Activated naive CD8-positive, alpha-beta T cell treated with anti-CD3 and anti-CD28 coated beads for 36 hours (primary cell): ENCODE data around the gene SYNPR. TPM values are rescaled to one million over a fixed set of nuclear protein-coding genes. Genes with fewer than 3 reads are reported as not detected.

Experiments used
- DNase-seq: peaks from one replicate; pipeline ENCODE4 v3.0.0; 2021
- H3K27ac Mint-ChIP-seq: one replicate; pipeline ENCODE4 v1.8.0; 2022; ENCODE audit warnings: mild to moderate bottlenecking, moderate library complexity, mixed read lengths
- H3K27me3 Mint-ChIP-seq: one replicate; pipeline ENCODE4 v1.8.0; 2022; ENCODE audit warnings: mild to moderate bottlenecking, mixed read lengths
- H3K36me3 Mint-ChIP-seq: one replicate; pipeline ENCODE4 v1.8.0; 2021; ENCODE audit warnings: mild to moderate bottlenecking, mixed read lengths
- H3K4me1 Mint-ChIP-seq: one replicate; pipeline ENCODE4 v1.8.0; 2021; ENCODE audit warnings: mixed read lengths
- H3K4me3 Mint-ChIP-seq: one replicate; pipeline ENCODE4 v1.8.0; 2022; ENCODE audit warnings: mild to moderate bottlenecking, moderate library complexity, mixed read lengths
- H3K9me3 Mint-ChIP-seq: one replicate; pipeline ENCODE4 v1.8.0; 2022; ENCODE audit warnings: mixed read lengths
- total RNA-seq, 2 experiments: library from RNA; stranded (reverse); gene quantifications; one replicate each; pipeline ENCODE4 v1.2.3, GENCODE V29; 2021

SYNPR gene
- total RNA-seq, 2 experiments from 2014 or later = not detected

DNA sequence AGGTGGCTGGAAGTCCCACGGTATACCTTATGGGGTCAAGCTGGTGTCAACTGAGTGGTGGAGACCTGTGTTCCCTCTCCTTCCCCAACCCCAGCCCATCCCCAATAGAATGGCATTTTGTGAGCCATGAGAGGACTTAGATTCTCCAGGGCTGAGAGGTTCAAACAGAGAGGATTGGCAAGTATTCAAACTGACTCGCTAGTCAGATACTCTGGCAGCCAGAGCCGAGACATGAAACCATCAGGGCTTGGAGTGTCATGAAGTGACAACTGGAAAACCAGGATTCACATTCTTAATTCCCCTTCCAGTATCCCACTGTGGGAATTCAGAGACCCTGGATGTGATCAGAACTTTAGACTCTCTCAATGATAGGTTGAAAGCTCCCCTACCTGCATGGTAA is 215.0 kb downstream of the SYNPR start:
- Mint-ChIP-seq H3K9me3 (no peaks in the 10 kb centered on the region), H3K4me1 (no peaks in the 10 kb centered on the region), H3K27ac (no peak overlapping the region), H3K4me3 (no peak overlapping the region), H3K27me3 (peaks cover 4% of the 10 kb centered on the region), H3K36me3 (no peaks in the 10 kb centered on the region)
- no peak for DNase-seq

DNA sequence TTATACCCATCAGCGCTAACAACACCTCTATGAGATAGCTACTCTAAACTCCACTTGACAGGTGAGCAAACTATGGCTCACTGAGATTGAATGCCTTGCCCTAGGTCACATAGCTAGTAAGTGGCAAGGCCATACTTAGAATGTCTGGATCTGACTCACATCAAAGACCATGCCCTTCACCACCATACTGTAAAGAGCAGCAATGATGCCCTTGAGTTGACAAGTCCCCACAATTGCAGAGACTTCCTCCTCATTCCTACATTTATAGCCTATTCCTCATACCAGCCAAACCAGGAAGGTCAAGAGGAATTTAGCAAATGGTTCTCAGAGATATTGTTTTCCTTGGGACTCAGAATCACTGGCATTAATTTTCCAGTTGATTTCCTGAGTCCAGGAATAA is 216.5 kb downstream of the SYNPR start:
- Mint-ChIP-seq H3K27ac (no peak overlapping the region), H3K4me3 (no peak overlapping the region), H3K27me3 (peaks cover 4% of the 10 kb centered on the region), H3K9me3 (no peaks in the 10 kb centered on the region), H3K4me1 (no peaks in the 10 kb centered on the region), H3K36me3 (no peaks in the 10 kb centered on the region)
- DNase-seq = no peak

DNA sequence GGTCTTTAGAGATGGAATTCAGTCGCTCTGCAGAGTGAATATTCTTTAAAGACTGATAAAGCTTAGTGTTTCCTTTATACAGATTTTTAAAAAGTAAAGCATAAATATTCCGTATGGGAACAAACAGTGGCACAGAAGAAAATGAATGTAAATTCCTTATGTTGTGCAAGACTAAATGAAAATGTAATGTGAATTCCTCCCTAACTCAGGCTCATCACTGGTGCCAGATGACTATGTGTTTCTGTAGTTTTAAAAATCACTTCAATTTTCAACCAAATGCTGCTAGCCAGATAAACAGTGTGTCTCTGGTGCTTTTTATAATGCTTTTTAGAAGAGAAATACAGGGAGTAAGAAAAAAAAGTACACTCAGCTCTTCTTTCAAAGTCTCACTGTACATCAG is 219.5 kb downstream of the SYNPR start:
- H3K9me3 Mint-ChIP-seq = no peaks in the 10 kb centered on the region
- no peak for DNase-seq
- no peaks in the 10 kb centered on the region for H3K27me3 Mint-ChIP-seq
- no peaks in the 10 kb centered on the region for H3K36me3 Mint-ChIP-seq
- H3K4me3 Mint-ChIP-seq = no peak overlapping the region
- H3K4me1 Mint-ChIP-seq = no peaks in the 10 kb centered on the region
- H3K27ac Mint-ChIP-seq = no peak overlapping the region

DNA sequence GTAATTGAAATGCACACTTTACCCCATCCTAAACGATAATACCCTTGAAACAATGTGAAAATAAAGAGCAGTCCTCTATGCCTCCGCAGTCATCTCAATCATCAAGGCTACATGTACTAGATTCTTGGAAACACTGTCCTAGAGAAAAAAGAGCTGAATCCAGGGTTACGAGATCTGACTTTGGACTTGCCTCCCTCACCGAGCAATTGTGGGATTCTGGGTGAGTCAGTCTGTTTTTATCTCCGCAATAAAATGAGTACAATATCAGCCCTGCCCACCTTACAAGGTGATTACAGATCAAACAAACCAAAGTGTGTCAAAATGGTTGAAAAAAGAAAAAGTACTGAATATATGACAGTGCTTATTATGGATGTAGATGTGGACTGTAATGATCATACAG is 222.1 kb downstream of the SYNPR start:
- no peak for DNase-seq
- Mint-ChIP-seq H3K9me3 (no peaks in the 10 kb centered on the region), H3K27me3 (no peaks in the 10 kb centered on the region), H3K27ac (no peak overlapping the region), H3K4me1 (no peaks in the 10 kb centered on the region), H3K4me3 (no peak overlapping the region), H3K36me3 (no peaks in the 10 kb centered on the region)

DNA sequence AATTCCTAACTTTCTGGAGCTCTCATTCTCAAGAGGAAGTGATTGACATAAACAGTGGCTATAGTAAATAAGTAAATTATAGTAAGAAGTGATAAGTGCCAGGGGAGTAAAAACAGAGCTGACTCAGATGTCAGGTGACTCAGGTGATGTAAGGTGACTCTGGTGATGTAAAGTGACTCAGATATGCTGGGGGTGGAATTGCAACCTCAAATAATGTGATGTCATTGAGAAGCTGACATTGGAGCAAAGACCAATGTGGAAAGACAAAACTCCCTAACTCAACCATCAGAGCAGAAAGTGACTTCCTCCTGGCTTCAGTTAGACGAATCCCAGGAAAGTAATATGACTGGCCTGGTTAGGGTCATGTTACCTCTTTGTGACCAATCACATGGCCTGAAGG is 230.2 kb downstream of the SYNPR start:
- Mint-ChIP-seq H3K27ac (no peak overlapping the region), H3K4me3 (no peak overlapping the region), H3K36me3 (no peaks in the 10 kb centered on the region), H3K9me3 (peaks cover 4% of the 10 kb centered on the region), H3K27me3 (no peaks in the 10 kb centered on the region), H3K4me1 (no peaks in the 10 kb centered on the region)
- no peak for DNase-seq

DNA sequence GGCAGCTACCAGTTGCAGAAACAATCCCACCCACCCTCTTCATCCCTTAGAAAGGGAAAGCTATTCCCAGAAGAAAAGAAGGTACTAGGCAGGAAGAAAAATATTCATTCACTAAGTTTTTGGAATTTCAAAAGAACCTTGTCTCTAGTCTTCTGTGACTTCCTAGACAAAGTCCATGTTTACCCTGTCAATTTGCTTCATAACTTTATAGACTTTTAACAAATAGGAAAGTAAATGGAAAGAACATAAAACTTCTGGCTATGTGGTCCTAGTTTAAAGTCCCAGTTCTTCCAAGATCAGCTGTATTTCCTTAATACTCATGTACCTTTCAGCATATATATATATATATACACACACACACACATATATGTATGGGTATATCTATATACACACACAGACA is 230.7 kb downstream of the SYNPR start:
- H3K36me3 Mint-ChIP-seq = no peaks in the 10 kb centered on the region
- H3K9me3 Mint-ChIP-seq = peaks cover 4% of the 10 kb centered on the region
- H3K27me3 Mint-ChIP-seq = no peaks in the 10 kb centered on the region
- no peaks in the 10 kb centered on the region for H3K4me1 Mint-ChIP-seq
- DNase-seq = no peak
- H3K4me3 Mint-ChIP-seq = no peak overlapping the region
- no peak overlapping the region for H3K27ac Mint-ChIP-seq

DNA sequence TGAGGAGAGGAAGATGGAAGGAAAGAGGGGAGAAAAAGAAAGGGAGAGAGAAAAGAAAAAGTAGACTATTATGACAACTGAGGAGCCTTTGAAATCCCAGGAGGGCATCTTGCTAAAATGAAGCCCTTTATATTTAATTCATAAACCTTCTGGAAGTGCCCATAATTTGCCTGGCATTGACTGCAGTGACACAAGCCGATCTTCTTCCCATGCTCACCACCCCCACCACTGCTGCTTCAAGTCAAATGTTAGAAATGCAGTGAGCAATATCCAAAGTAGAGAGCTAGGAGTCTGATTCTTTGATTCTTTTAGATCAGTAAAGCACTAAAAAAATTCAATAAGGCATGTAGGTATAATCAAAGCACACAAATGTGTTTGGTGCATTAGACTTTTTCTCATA is 235.7 kb downstream of the SYNPR start:
- Mint-ChIP-seq H3K4me1 (no peaks in the 10 kb centered on the region), H3K9me3 (peaks cover 4% of the 10 kb centered on the region), H3K27me3 (no peaks in the 10 kb centered on the region), H3K27ac (no peak overlapping the region), H3K36me3 (no peaks in the 10 kb centered on the region), H3K4me3 (no peak overlapping the region)
- DNase-seq = no peak

DNA sequence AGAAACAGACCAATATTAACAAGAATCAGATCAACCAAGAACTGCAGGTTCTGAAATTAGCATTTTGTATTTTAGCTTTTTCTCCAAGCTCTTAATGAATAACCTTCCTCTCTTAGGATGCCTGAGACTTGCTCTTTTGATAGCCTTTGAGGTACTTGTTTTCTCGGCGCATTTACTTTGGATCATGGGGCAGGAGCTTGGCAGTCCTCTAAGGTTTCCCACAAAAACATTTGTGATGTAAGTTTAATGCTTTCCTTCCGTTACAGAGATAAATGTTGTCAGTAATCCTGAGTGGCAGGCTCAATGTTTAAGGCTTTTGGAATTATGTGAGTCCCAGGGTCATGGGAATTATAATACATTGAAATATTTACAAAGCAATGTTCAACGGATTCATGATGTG is 236.6 kb downstream of the SYNPR start:
- Mint-ChIP-seq H3K4me3 (no peak overlapping the region), H3K36me3 (no peaks in the 10 kb centered on the region), H3K27me3 (no peaks in the 10 kb centered on the region), H3K9me3 (peaks cover 4% of the 10 kb centered on the region), H3K4me1 (no peaks in the 10 kb centered on the region), H3K27ac (no peak overlapping the region)
- DNase-seq = no peak

DNA sequence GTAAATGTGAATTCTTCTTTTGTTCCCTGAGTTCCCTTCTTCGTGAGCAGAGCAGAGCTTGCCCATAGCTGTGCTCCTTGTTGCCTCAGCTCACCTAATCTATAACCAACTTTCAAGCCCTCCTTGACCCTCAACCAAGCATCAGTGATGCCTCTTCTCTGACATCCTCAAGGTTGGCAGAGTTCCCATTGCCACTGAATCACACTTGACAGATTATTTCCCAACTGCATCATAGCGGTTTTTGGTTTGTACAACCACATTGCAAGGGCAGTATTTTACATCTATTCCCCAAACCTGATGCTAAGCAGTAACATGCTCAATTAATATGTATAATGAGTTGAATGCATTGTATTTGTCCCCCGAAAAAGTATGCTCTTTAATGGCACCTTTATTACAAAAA is 241.3 kb downstream of the SYNPR start:
- Mint-ChIP-seq H3K27ac (no peak overlapping the region), H3K27me3 (no peaks in the 10 kb centered on the region), H3K9me3 (peaks cover 4% of the 10 kb centered on the region), H3K36me3 (no peaks in the 10 kb centered on the region), H3K4me3 (no peak overlapping the region), H3K4me1 (no peaks in the 10 kb centered on the region)
- DNase-seq = no peak

DNA sequence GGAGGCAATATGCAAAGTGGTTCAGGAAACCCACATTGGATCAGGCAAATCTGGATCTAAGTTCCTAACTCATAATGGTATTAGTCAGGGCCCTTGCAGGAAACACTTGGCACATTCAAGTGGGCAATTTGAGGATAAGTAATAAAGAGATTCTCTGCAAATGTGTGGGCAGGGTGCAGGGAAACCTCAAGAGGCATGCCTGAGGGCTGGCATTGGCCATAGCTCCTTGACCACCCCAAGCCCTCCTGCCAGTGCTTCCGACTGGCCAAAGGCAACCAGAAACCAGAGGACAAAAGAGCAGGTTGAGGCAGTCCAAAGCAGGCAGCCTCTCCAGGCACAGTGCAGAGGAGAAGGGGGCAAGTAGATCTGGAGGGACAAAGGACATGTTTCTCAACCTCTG is 243.5 kb downstream of the SYNPR start:
- no peak for DNase-seq
- peaks cover 4% of the 10 kb centered on the region for H3K9me3 Mint-ChIP-seq
- no peak overlapping the region for H3K27ac Mint-ChIP-seq
- H3K4me1 Mint-ChIP-seq = no peaks in the 10 kb centered on the region
- H3K36me3 Mint-ChIP-seq = no peaks in the 10 kb centered on the region
- no peak overlapping the region for H3K4me3 Mint-ChIP-seq
- no peaks in the 10 kb centered on the region for H3K27me3 Mint-ChIP-seq

DNA sequence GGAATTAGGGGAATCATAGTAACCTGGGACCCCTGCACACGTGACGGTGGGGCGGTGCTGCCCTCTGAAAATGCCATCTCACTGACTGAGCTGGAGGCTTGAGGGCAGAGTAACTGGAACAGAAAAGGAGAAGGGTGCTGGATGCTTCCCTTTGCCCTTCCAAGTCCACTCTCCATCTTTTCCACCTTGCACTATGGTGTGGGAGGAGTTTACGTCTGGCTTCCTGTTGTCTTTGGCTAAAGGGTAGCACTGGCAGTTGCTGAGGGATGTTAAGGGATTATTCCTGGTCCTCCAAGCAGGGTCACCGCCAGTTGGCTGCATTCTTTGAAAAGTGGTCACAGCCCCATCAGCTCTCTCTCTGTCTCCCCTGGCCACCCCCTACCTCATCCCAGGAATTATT is 245.0 kb downstream of the SYNPR start:
- no peak for DNase-seq
- Mint-ChIP-seq H3K4me3 (no peak overlapping the region), H3K27ac (no peak overlapping the region), H3K9me3 (no peaks in the 10 kb centered on the region), H3K36me3 (no peaks in the 10 kb centered on the region), H3K4me1 (no peaks in the 10 kb centered on the region), H3K27me3 (no peaks in the 10 kb centered on the region)

DNA sequence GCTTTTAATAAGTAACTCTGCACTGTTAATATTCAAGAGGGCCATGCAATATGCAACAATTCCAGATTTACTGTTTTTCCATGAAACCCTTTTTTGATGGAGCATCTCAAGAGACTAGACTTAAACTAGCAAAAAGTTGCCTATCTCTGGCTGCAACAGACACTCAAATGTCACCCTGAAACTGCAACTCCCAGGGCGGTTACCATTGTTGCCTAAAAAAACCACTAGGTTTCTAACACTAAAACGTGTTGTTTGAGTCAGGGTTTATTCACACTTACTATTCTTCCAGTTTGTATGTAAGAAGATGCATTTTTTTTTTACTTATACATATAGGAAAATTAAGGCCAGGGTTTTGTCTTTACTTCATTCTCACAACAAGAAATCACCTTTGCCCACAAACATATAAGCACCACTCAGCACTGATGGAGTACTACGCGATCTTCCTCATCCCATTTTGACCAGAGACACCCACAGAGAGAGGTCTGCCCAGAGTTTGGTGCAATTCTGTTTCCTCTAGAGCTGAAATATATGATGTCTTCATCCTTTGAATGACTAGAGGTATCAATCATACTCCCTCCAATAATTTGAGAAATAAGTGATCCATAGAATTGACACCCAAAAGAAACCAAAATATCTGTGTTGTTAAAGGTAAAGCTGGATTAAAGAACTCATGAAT is 250.4 kb downstream of the SYNPR start:
- Mint-ChIP-seq H3K27ac (no peak overlapping the region), H3K36me3 (no peaks in the 10 kb centered on the region), H3K4me3 (no peak overlapping the region), H3K9me3 (peaks cover 3% of the 10 kb centered on the region), H3K27me3 (no peaks in the 10 kb centered on the region), H3K4me1 (no peaks in the 10 kb centered on the region)
- no peak for DNase-seq

DNA sequence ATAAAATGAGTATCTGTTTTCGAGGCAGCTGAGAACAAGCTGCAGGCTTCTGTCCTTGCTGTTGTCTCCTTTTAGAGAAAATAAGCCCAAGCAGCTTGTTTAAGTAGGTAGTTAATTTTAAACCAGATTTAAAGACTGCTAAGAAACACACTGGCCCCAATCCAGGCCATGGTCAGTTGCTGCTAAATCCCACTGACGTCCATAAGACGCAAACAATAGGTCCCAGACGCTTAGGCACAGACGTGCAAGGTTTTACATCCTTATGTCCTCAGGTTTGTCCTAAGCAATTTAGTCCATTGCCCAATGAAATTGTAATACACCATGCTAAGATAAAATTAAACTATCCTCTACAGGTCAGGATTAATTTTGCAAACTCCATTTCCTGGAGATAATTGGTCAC is 254.4 kb downstream of the SYNPR start:
- H3K4me1 Mint-ChIP-seq = no peaks in the 10 kb centered on the region
- no peak overlapping the region for H3K27ac Mint-ChIP-seq
- no peaks in the 10 kb centered on the region for H3K27me3 Mint-ChIP-seq
- DNase-seq = no peak
- no peak overlapping the region for H3K4me3 Mint-ChIP-seq
- H3K36me3 Mint-ChIP-seq = no peaks in the 10 kb centered on the region
- H3K9me3 Mint-ChIP-seq = peaks cover 3% of the 10 kb centered on the region

DNA sequence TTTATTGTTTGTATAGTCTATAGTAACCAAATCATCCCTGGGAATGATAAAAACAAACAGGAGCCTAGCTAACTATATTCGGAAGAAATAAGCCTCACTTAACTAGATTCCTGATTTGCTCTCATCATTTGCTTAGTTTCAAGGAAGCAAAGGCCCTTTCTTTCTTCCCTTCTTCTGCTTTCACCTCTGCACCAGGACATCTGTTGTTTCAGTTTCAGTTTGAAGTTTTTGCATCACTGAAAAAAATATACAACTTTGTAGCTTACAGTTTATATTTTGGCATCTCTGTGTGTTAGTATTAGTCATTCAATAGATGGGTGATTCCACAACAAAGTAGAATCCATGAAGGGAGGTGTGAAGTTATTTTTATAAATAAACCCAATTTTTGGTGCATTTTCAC is 260.8 kb downstream of the SYNPR start:
- Mint-ChIP-seq H3K36me3 (no peaks in the 10 kb centered on the region), H3K27me3 (no peaks in the 10 kb centered on the region), H3K4me3 (no peak overlapping the region), H3K9me3 (no peaks in the 10 kb centered on the region), H3K27ac (no peak overlapping the region), H3K4me1 (no peaks in the 10 kb centered on the region)
- DNase-seq = no peak

DNA sequence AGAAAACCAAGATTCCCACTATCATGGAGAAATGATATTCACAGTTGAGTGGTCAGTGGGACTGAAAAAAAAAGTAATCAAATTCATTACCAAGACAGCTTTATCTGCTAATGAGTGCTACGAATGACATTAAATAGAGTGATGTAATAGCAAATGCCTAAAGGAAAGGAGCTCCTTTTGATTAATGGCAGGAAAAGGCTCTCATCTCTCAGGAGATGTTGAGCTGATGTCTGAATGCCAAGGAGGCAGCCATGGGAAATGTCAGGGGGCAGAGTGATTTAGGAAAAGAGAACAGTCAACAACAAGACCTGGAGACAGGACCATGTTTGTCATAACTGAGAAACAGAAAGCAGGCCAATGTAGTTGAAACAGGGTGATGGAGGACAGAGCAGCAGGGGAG is 277.7 kb downstream of the SYNPR start:
- Mint-ChIP-seq H3K9me3 (no peaks in the 10 kb centered on the region), H3K27ac (no peak overlapping the region), H3K27me3 (no peaks in the 10 kb centered on the region), H3K4me1 (no peaks in the 10 kb centered on the region), H3K4me3 (no peak overlapping the region), H3K36me3 (no peaks in the 10 kb centered on the region)
- no peak for DNase-seq

DNA sequence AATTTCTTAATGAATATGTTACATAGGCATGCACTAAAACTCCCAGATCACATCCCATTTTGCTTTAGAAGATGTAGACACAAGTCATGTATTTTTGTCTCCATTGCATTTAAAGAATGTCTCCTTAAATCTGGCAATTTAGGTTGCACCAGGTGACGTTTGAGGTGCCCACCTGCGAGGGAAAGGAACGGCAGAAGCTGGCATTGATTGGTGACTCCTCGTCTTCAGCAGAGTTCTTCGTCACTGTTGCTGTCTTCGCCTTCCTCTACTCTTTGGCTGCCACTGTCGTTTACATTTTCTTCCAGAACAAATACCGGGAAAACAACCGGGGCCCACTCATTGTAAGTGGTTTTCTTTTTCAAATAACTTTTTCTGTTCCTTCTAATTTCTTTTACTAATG is 278.3 kb downstream of the SYNPR start:
- Mint-ChIP-seq H3K4me1 (no peaks in the 10 kb centered on the region), H3K27me3 (no peaks in the 10 kb centered on the region), H3K4me3 (no peak overlapping the region), H3K9me3 (no peaks in the 10 kb centered on the region), H3K36me3 (no peaks in the 10 kb centered on the region), H3K27ac (no peak overlapping the region)
- no peak for DNase-seq

DNA sequence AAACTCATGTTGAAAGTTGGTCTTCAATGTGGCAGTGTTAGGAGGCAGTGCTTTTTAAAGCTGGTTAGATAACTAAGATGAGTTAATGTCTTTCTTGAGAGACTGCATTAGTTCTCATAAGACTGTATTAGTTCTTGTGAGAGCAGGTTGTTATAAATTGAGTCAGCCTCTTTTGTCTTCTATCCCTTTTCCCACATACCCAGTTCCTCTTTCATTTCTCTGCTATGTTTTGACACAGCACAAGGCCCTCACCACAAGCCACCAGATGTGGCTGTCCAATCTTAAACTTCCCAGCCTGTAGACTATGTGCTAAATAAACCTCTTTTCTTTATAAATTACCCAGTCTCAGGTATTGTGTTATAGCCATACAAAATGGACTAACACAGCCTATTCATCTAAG is 279.8 kb downstream of the SYNPR start:
- no peaks in the 10 kb centered on the region for H3K27me3 Mint-ChIP-seq
- no peak for DNase-seq
- H3K4me3 Mint-ChIP-seq = no peak overlapping the region
- no peaks in the 10 kb centered on the region for H3K4me1 Mint-ChIP-seq
- no peaks in the 10 kb centered on the region for H3K9me3 Mint-ChIP-seq
- H3K27ac Mint-ChIP-seq = no peak overlapping the region
- H3K36me3 Mint-ChIP-seq = no peaks in the 10 kb centered on the region
